ENCODE data around the gene NECTIN1.

Gene NECTIN1

DNA sequence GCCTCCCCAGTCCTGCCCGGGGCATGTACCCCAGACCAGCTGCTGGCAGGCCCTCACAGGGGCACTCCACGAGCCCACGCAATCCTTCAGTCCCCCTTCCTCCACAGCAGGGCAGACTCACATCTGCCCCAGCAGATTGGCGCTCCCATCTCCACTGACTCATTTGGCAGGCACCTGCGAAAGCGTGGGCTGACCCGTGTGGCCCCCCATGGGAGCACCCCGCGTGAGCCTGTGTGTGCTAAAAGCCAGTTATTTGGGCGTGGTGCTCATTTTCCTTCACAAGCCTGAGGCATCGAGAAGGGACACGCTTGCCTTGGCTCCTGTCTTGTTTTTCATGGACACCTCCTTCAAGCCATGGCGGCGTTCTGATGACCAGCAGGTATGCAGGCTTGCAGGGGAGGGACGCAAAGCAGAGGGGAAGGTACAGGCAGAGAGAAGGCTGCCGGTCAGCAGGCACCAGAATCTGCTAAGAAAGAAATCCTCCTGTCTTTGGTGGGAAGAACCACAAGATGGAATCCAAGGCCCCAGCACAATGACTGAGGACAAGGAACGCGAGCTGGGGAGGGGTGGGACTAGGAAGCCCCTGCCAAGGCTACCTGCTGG lies 8.6 kb downstream of the NECTIN1 start:
- no peak for TF ChIP-seq CTCF (IDR thresholded peaks at IDR 0.05; ENCODE audit: control insufficient read depth, insufficient read depth, low read depth, low read length, missing control alignments)
- DNase-seq (ENCODE audit: low read depth) = no peak
- no peak overlapping the region for H3K4me3 ChIP-seq (ENCODE audit: control insufficient read depth, low read depth, low read length)

DNA sequence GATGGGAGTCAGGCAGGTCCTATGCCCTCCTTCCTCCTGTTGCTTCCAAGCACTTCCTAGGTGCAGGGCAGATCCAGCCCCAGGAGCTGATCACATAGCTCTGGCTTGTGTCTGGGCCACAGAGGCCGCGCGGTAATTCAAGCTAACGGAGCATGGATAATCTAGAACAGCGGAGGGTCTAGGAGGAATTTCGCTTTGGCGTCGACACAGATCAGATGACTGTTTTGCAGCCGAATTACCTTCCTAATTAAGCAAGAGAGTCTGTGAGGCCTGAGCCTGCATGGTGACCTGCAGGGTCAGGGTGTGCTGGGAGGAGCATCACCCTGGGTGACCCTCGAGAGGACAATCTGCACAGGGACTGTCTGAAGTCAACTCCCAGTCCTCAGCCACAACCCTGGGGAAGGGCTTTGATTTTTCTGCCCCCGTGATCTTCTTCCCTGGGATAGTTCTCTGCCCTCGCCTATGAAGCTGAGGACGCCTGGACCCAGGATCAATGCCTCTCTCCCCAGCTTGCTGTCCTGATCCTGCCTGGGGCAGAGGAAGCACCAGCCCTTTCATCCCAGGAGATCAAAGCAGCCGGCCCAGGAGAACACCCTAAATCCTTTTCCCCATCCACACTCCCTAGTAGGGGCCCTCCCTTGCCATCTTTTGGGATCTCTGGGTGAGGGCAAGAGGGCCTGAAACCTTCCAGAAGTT lies 11.0 kb downstream of the NECTIN1 start:
- no peak for DNase-seq (ENCODE audit: low read depth)
- TF ChIP-seq CTCF (IDR thresholded peaks at IDR 0.05; ENCODE audit: control insufficient read depth, insufficient read depth, low read depth, low read length, missing control alignments) = no peak

GRCh38 chr11:119716582-119717498 lies 12.2 kb downstream of the NECTIN1 start:
- no peak overlapping the region for H3K4me3 ChIP-seq (ENCODE audit: control insufficient read depth, low read depth, low read length)
- TF ChIP-seq CTCF (IDR thresholded peaks at IDR 0.05; ENCODE audit: control insufficient read depth, insufficient read depth, low read depth, low read length, missing control alignments) = peak; percentile 2
- DNase-seq (ENCODE audit: low read depth) = no peak

More for the DNA sequence above, 11.0 kb downstream of the NECTIN1 start:
- no peak overlapping the region for H3K4me3 ChIP-seq (ENCODE audit: control insufficient read depth, low read depth, low read length)

GRCh38 chr11:119714590-119714989 lies 14.4 kb downstream of the NECTIN1 start:
- no peak for TF ChIP-seq CTCF (IDR thresholded peaks at IDR 0.05; ENCODE audit: control insufficient read depth, insufficient read depth, low read depth, low read length, missing control alignments)
- no peak overlapping the region for H3K4me3 ChIP-seq (ENCODE audit: control insufficient read depth, low read depth, low read length)

DNA sequence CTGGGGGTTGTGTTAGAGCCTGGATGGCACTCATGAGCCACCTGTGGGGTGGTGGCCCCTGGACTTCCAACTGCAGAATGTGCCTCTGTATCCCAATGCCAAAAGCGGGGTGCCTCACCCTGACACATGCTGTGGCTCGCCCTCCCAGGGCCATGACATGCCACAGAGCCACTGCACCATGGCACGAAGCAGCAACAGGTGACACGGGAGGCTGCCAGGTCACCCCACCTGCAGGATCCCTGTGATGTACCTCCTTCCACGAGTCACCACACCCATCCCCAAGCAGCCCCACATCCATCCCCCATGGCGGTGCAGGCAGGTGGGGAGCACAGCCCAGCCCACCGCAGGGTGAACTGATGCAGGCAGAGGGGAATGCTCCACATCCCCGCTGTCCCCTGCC lies 14.8 kb downstream of the NECTIN1 start:
- TF ChIP-seq CTCF (IDR thresholded peaks at IDR 0.05; ENCODE audit: control insufficient read depth, insufficient read depth, low read depth, low read length, missing control alignments) = no peak
- DNase-seq (ENCODE audit: low read depth) = no peak
- H3K4me3 ChIP-seq (ENCODE audit: control insufficient read depth, low read depth, low read length) = no peak overlapping the region

More at GRCh38 chr11:119714590-119714989, 14.4 kb downstream of the NECTIN1 start:
- no peak for DNase-seq (ENCODE audit: low read depth)

- H3K4me3 ChIP-seq (ENCODE audit: control insufficient read depth, low read depth, low read length) = no peak overlapping the region
- no peak for TF ChIP-seq CTCF (IDR thresholded peaks at IDR 0.05; ENCODE audit: control insufficient read depth, insufficient read depth, low read depth, low read length, missing control alignments)
- no peak for DNase-seq (ENCODE audit: low read depth)
These were observed 15.5 kb downstream of the NECTIN1 start for GRCh38 chr11:119713359-119714040.

Data from AG09309 (cell line).